Natural killer cell (primary cell): ENCODE results near the gene RTKN2. TPM values are rescaled to one million over a fixed set of nuclear protein-coding genes. Genes with fewer than 3 reads are reported as not detected.

Experiments used
- ATAC-seq, 3 donors: fragments of 150-1000 bp in 2 of 3; fragments of 200-7000 bp in 1 of 3; cut with Tn5 transposase; 1 replicate in 1 of 3; 2 replicates in 2 of 3; pipeline ENCODE4 v1.10.0; 2021; ENCODE audit warnings: mild to moderate bottlenecking in 2 of 3, moderate library complexity in 2 of 3
- DNase-seq, 2 donors: peaks; one replicate each; pipeline versions ENCODE4 v3.0.0 to v3.0.0-alpha.2; 2013 to 2021; ENCODE audit warnings: mixed read lengths in 1 of 2
- H3K27ac ChIP-seq: one replicate; pipeline ENCODE4 v1.5.1; 2013; ENCODE audit warnings: mild to moderate bottlenecking, low read length
- H3K27me3 ChIP-seq: one replicate; pipeline ENCODE4 v1.6.1; 2013; ENCODE audit warnings: low read length; ENCODE audit not compliant: control insufficient read depth, insufficient read depth
- H3K36me3 ChIP-seq: one replicate; pipeline ENCODE4 v1.6.1; 2013; ENCODE audit warnings: low read length; ENCODE audit not compliant: control insufficient read depth, insufficient read depth
- H3K4me1 ChIP-seq: one replicate; pipeline ENCODE4 v1.6.1; 2013; ENCODE audit warnings: low read length; ENCODE audit not compliant: control insufficient read depth, insufficient read depth
- H3K4me3 ChIP-seq: one replicate; pipeline ENCODE4 v1.5.1; 2013; ENCODE audit warnings: low read length
- H3K9me3 ChIP-seq: one replicate; pipeline ENCODE4 v1.6.1; 2013; ENCODE audit warnings: low read length; ENCODE audit not compliant: control insufficient read depth, insufficient read depth
- H3K27ac Mint-ChIP-seq, 2 donors: one replicate each; pipeline ENCODE4 v1.8.0; 2022; ENCODE audit warnings: mild to moderate bottlenecking in 2 of 2, mixed read lengths in 2 of 2, moderate library complexity in 1 of 2
- H3K27me3 Mint-ChIP-seq, 2 donors: one replicate each; pipeline ENCODE4 v1.8.0; 2022; ENCODE audit warnings: low read depth in 2 of 2, mixed read lengths in 2 of 2
- H3K36me3 Mint-ChIP-seq: one replicate; pipeline ENCODE4 v1.8.0; 2022; ENCODE audit warnings: mixed read lengths
- H3K4me1 Mint-ChIP-seq, 2 donors: one replicate each; pipeline ENCODE4 v1.8.0; 2022; ENCODE audit warnings: mixed read lengths in 2 of 2
- H3K4me3 Mint-ChIP-seq: one replicate; pipeline ENCODE4 v1.8.0; 2022; ENCODE audit warnings: mild to moderate bottlenecking, moderate library complexity, mixed read lengths
- H3K9me3 Mint-ChIP-seq, 2 donors: one replicate each; pipeline ENCODE4 v1.8.0; 2022; ENCODE audit warnings: mixed read lengths in 2 of 2
- CTCF ChIP-seq: fragments of 200-600 bp; IDR thresholded peaks from one replicate; pipeline ENCODE4 v1.8.0; 2022; ENCODE audit warnings: antibody characterized with exemption
- WGBS: methylation state at CpG from one replicate; pipeline ENCODE4 v1.1.7; 2013; ENCODE audit warnings: missing lambda C conversion rate; ENCODE audit not compliant: insufficient coverage; 5-methylcytosine and 5-hydroxymethylcytosine counted together
- intact Hi-C: fragments of 100-400 bp; cut with micrococcal nuclease; formaldehyde crosslinking; loops from one replicate; pipeline ENCODE4 v1.14.2; 2022
- total RNA-seq, 4 donors: library from RNA; stranded (reverse); fragments of 120-200 nt in 1 of 4; gene quantifications; one replicate each; pipeline versions ENCODE4 v1.2.3 to v1.2.4, GENCODE V29; 2013 to 2022

Gene RTKN2
- total RNA-seq, 3 donors from 2014 or later (not counting 1 experiment from before 2014, with no cell fraction given) = 0.31 to 0.61 (median 0.33) TPM

- DNase-seq = no peak
- no peaks in the 10 kb centered on the region for H3K36me3 Mint-ChIP-seq
- H3K4me1 Mint-ChIP-seq = peaks cover 30 to 53% of the 10 kb centered on the region in 2 donors
- no peaks in the 10 kb centered on the region for H3K9me3 ChIP-seq
- no peak overlapping the region for H3K27ac Mint-ChIP-seq
- no peak for TF ChIP-seq CTCF
- intact Hi-C loops = no loop called here
- H3K27me3 Mint-ChIP-seq = no peaks in the 10 kb centered on the region
- H3K36me3 ChIP-seq = no peaks in the 10 kb centered on the region
- no peak overlapping the region for H3K4me3 Mint-ChIP-seq
- H3K4me1 ChIP-seq = peaks cover 4% of the 10 kb centered on the region
- no peak overlapping the region for H3K27ac ChIP-seq
- no peak overlapping the region for H3K4me3 ChIP-seq
- no peak for ATAC-seq
- 100% methylated on average over 2 of the region's 2 CpGs for WGBS
- H3K9me3 Mint-ChIP-seq = no peaks in the 10 kb centered on the region
- no peaks in the 10 kb centered on the region for H3K27me3 ChIP-seq
Observed at GRCh38 chr10:62178568-62178967, 90.1 kb downstream of the RTKN2 start.

GRCh38 chr10:62177111-62177510 lies 91.5 kb downstream of the RTKN2 start:
- no peak for DNase-seq
- Histone ChIP-seq H3K27me3 (no peaks in the 10 kb centered on the region), H3K9me3 (no peaks in the 10 kb centered on the region), H3K4me3 (no peak overlapping the region), H3K27ac (no peak overlapping the region), H3K36me3 (no peaks in the 10 kb centered on the region), H3K4me1 (no peaks in the 10 kb centered on the region)
- 50% methylated on average over 1 of the region's 3 CpGs for WGBS
- peaks cover 24 to 54% of the 10 kb centered on the region in 2 donors for H3K4me1 Mint-ChIP-seq
- ATAC-seq = no peak
- H3K27me3 Mint-ChIP-seq = no peaks in the 10 kb centered on the region
- peaks cover 13% of the 10 kb centered on the region for H3K36me3 Mint-ChIP-seq
- TF ChIP-seq CTCF = no peak
- H3K4me3 Mint-ChIP-seq = no peak overlapping the region
- H3K9me3 Mint-ChIP-seq = peaks cover 5 to 8% of the 10 kb centered on the region in 2 donors
- no peak overlapping the region for H3K27ac Mint-ChIP-seq
- intact Hi-C loops = no loop called here

- Mint-ChIP-seq H3K4me1 (peaks cover 24 to 50% of the 10 kb centered on the region in 2 donors), H3K9me3 (peaks cover 5 to 8% of the 10 kb centered on the region in 2 donors), H3K27ac (peak overlapping the region in 1 of 2 donors; percentile 10), H3K4me3 (no peak overlapping the region), H3K27me3 (no peaks in the 10 kb centered on the region), H3K36me3 (peaks cover 14% of the 10 kb centered on the region)
- DNase-seq (no peak), ATAC-seq (no peak)
- no peak overlapping the region for H3K27ac ChIP-seq
- intact Hi-C loops = no loop called here
- H3K36me3 ChIP-seq = no peaks in the 10 kb centered on the region
- no CpG with 5 or more reads among the region's 2 CpGs for WGBS
- no peaks in the 10 kb centered on the region for H3K27me3 ChIP-seq
- no peaks in the 10 kb centered on the region for H3K4me1 ChIP-seq
- no peaks in the 10 kb centered on the region for H3K9me3 ChIP-seq
- no peak overlapping the region for H3K4me3 ChIP-seq
- TF ChIP-seq CTCF = no peak
Observed at GRCh38 chr10:62175251-62175650, 93.4 kb downstream of the RTKN2 start.

GRCh38 chr10:62172465-62172864 lies 96.2 kb downstream of the RTKN2 start:
- no peak for ATAC-seq
- intact Hi-C loops = no loop called here
- no peak for TF ChIP-seq CTCF

More at GRCh38 chr10:62172465-62172864, 96.2 kb downstream of the RTKN2 start:
- H3K9me3 ChIP-seq = no peaks in the 10 kb centered on the region
- Mint-ChIP-seq H3K36me3 (peaks cover 14% of the 10 kb centered on the region), H3K4me1 (peaks cover 19 to 45% of the 10 kb centered on the region in 2 donors), H3K27ac (peak overlapping the region; percentile 21 to 87), H3K4me3 (peak overlapping the region; percentile 65), H3K9me3 (peaks cover 5 to 8% of the 10 kb centered on the region in 2 donors), H3K27me3 (no peaks in the 10 kb centered on the region)
- no peaks in the 10 kb centered on the region for H3K27me3 ChIP-seq
- no peak overlapping the region for H3K27ac ChIP-seq
- no peak overlapping the region for H3K4me3 ChIP-seq
- no peaks in the 10 kb centered on the region for H3K36me3 ChIP-seq
- no peaks in the 10 kb centered on the region for H3K4me1 ChIP-seq
- no peak for DNase-seq
